ENCODE measurements around the gene ANKRD34A. TPM values are rescaled to one million over a fixed set of nuclear protein-coding genes. Genes with fewer than 3 reads are reported as not detected.

Gene ANKRD34A
- total and polyA plus RNA-seq, 2 of the 4 experiments (the other 2 are of a cell fraction), result 0.90 to 1.9 TPM

DNA sequence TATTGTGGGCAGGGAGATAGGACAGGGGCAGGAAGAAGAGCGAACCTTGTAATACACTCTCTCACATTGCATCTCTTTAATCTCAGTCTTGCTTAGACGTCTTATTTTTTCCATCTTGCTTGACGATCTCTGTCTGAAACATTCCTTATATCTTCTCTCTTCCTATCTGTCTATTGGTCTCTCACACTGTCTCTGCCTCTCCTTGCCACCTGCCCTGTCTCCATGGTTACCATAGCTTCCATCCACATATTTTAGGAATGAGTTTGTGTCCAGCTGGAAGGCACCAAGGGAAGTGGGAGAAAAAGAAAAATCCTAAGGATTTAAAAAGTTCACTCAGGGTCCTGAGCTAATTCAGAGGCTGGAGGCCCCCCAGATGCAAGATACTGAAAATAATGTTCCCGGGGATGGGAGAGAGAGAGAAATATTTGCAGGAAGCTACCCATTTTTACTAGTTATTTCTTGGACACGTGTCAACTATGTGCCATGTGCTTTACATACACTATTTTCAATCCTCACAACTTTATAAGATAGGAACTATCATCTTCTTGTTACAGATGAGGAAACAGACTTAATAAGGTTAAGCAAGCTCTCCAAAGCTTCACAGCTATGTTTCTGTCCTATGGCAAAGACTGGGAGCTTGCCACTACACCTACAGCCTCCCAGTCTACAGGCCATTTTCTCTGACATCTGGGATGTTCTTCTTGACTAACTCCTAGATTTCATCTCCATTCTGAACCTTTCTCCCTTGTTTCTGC, 933 bp downstream of the ANKRD34A start:
- Histone ChIP-seq H3K79me1 (ENCODE audit: low read depth in 1 of 2, low read length in 2 of 2) (peaks cover 0 to 44% of the 10 kb centered on the region in 2 experiments; a peak in 2 of 4 replicates), H3K4me2 (ENCODE audit: low read depth, low read length) (peak overlapping the region; percentile 88), H3K18ac (ENCODE audit: low read depth, low read length) (peak overlapping the region; percentile 46), H3K9me3 (ENCODE audit: control insufficient read depth, insufficient read depth, low read length) (peaks cover 2% of the 10 kb centered on the region), H2AFZ (replicated peaks; ENCODE audit: low read length, poor library complexity) (peak overlapping the region; percentile 92), H2BK15ac (ENCODE audit: low read depth, low read length) (peak overlapping the region; percentile 62; the same call in 1 of the 3 replicates), H3K27ac (ENCODE audit: insufficient read depth, low read length) (peak overlapping the region; percentile 76), H3K4ac (ENCODE audit: low read depth, low read length) (peak overlapping the region; percentile 97), H4K20me1 (ENCODE audit: insufficient read depth, low read length) (no peaks in the 10 kb centered on the region), H3K9ac (ENCODE audit: low read depth, low read length) (peak overlapping the region; percentile 80), H3K9me1 (ENCODE audit: insufficient read depth, low read length) (peaks cover 10% of the 10 kb centered on the region), H2BK5ac (ENCODE audit: low read depth, low read length, poor library complexity, severe bottlenecking) (peak overlapping the region; percentile 76), H3K56ac (ENCODE audit: extremely low read depth, insufficient read depth, low read length) (peak overlapping the region; percentile 86), H3K27me3 (ENCODE audit: control insufficient read depth, insufficient read depth, low read length) (no peaks in the 10 kb centered on the region), H2AK5ac (ENCODE audit: low read depth, low read length) (peak overlapping the region; percentile 98), H2AK9ac (replicated peaks; ENCODE audit: low read depth, low read length, poor library complexity) (peak overlapping the region; percentile 74), H2BK20ac (ENCODE audit: low read depth, low read length) (peak overlapping the region; percentile 86; the same call in 1 of the 2 replicates), H3K23ac (ENCODE audit: low read depth, low read length) (peak overlapping the region; percentile 96), H4K91ac (ENCODE audit: insufficient read depth, low read depth, low read length) (peak overlapping the region; percentile 81), H2BK120ac (ENCODE audit: low read depth, low read length) (peak overlapping the region; percentile 94), H3K4me1 (ENCODE audit: control insufficient read depth, insufficient read depth, low read length) (peaks cover 28% of the 10 kb centered on the region), H4K8ac (ENCODE audit: low read depth in 2 of 2, low read length in 2 of 2) (peak overlapping the region; percentile 79 to 95), H4K5ac (ENCODE audit: low read depth, low read length) (peak overlapping the region; percentile 82), H3K4me3 (ENCODE audit: insufficient read depth, low read depth, low read length) (peak overlapping the region; percentile 61; the same call in 1 of the 2 replicates), H3K14ac (replicated peaks; ENCODE audit: low read depth, low read length) (peak overlapping the region; percentile 98), H3K36me3 (ENCODE audit: control insufficient read depth, insufficient read depth, low read length) (no peaks in the 10 kb centered on the region)
- ATAC-seq (ENCODE audit: low read depth) (0 out of 2 replicates have a peak, but pooled peaks have one; percentile 1), DNase-seq (peak; percentile 85)
- intact Hi-C loops (cut with micrococcal nuclease) (loop anchor here (1.0 to 2.0 kb wide), 3 partner anchors 14 to 37 kb away; partner anchors contain the start of genes RBM8A and TXNIP), dilution Hi-C loops (cut with HindIII; ENCODE audit: low sequenced_read_pairs, unreplicated experiment) (no loop called here), in situ Hi-C loops (cut with MboI; ENCODE audit: low sequenced_read_pairs) (no loop called here)
- ChIA-PET POLR2A (ENCODE audit: unreplicated experiment) (interaction anchor here (0.6 to 1.8 kb wide), 3 partner anchors 36 to 44 kb away, joined by 3 to 4 read pairs (median 4); partner anchors contain the start of gene RBM8A), CTCF (interaction anchor here (0.8 to 2.2 kb wide), 3 partner anchors 14 to 72 kb away, joined by 3 to 18 read pairs (median 6); no protein-coding TSS in a partner anchor)
- BruUV-seq (replicated peaks), result no TSS peak
- no CpG with 5 or more reads among the region's 5 CpGs for WGBS, 2 experiments (ENCODE audit: extremely low coverage in 2 of 2, insufficient read length in 1 of 2)
- TF ChIP-seq MXI1 (IDR thresholded peaks at IDR 0.05; ENCODE audit: borderline replicate concordance, low read depth, low read length) (peak; percentile 33; the same call in 1 of the 2 replicates), RAD21 (IDR thresholded peaks at IDR 0.05; ENCODE audit: low read length) (no peak), CHD1 (IDR thresholded peaks at IDR 0.05; ENCODE audit: low read depth, low read length) (no peak)
- TF ChIP-seq, protein P1, sequence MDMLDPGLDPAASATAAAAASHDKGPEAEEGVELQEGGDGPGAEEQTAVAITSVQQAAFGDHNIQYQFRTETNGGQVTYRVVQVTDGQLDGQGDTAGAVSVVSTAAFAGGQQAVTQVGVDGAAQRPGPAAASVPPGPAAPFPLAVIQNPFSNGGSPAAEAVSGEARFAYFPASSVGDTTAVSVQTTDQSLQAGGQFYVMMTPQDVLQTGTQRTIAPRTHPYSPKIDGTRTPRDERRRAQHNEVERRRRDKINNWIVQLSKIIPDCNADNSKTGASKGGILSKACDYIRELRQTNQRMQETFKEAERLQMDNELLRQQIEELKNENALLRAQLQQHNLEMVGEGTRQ (IDR thresholded peaks at IDR 0.05; ENCODE audit: low read depth, low read length), result peak; percentile 27; the same call in 1 of the 2 replicates

Measured in IMR-90 (cell line).